Measurements from ENCODE around the gene CD160.

CD160 gene

GRCh38 chr1:145729196-145729595 is 9.9 kb downstream of the CD160 start:
- no peaks in the 10 kb centered on the region for H3K36me3 ChIP-seq
- no peak for TF ChIP-seq CTCF (IDR thresholded peaks at IDR 0.05; ENCODE audit: low read depth, low read length)
- no peak overlapping the region for H3K4me3 ChIP-seq (ENCODE audit: low read depth, low read length)
- no peaks in the 10 kb centered on the region for H3K27me3 ChIP-seq (ENCODE audit: insufficient read depth, low read depth, severe bottlenecking)
- H3K27ac ChIP-seq, result no peak overlapping the region
- no peaks in the 10 kb centered on the region for H3K9me3 ChIP-seq (ENCODE audit: severe bottlenecking)
- peak; percentile 90 for DNase-seq

- Histone ChIP-seq H3K4me3 (ENCODE audit: low read depth, low read length) (no peak overlapping the region), H3K36me3 (no peaks in the 10 kb centered on the region), H3K27ac (no peak overlapping the region), H3K27me3 (ENCODE audit: insufficient read depth, low read depth, severe bottlenecking) (no peaks in the 10 kb centered on the region), H3K9me3 (ENCODE audit: severe bottlenecking) (no peaks in the 10 kb centered on the region)
- TF ChIP-seq CTCF (IDR thresholded peaks at IDR 0.05; ENCODE audit: low read depth, low read length), result no peak
- no peak for DNase-seq
Observed at GRCh38 chr1:145729666-145730436, 10.6 kb downstream of the CD160 start.

GRCh38 chr1:145730467-145730866 is 11.2 kb downstream of the CD160 start:
- no peak for TF ChIP-seq CTCF (IDR thresholded peaks at IDR 0.05; ENCODE audit: low read depth, low read length)
- H3K27me3 ChIP-seq (ENCODE audit: insufficient read depth, low read depth, severe bottlenecking), result no peaks in the 10 kb centered on the region

GRCh38 chr1:145730900-145731299 is 11.6 kb downstream of the CD160 start:
- TF ChIP-seq CTCF (IDR thresholded peaks at IDR 0.05; ENCODE audit: low read depth, low read length), result no peak
- no peaks in the 10 kb centered on the region for H3K27me3 ChIP-seq (ENCODE audit: insufficient read depth, low read depth, severe bottlenecking)
- H3K27ac ChIP-seq, result no peak overlapping the region
- H3K36me3 ChIP-seq, result no peaks in the 10 kb centered on the region
- DNase-seq, result no peak
- H3K4me3 ChIP-seq (ENCODE audit: low read depth, low read length), result no peak overlapping the region
- H3K9me3 ChIP-seq (ENCODE audit: severe bottlenecking), result no peaks in the 10 kb centered on the region

More at GRCh38 chr1:145730467-145730866, 11.2 kb downstream of the CD160 start:
- Histone ChIP-seq H3K27ac (no peak overlapping the region), H3K9me3 (ENCODE audit: severe bottlenecking) (no peaks in the 10 kb centered on the region), H3K4me3 (ENCODE audit: low read depth, low read length) (no peak overlapping the region), H3K36me3 (no peaks in the 10 kb centered on the region)
- no peak for DNase-seq

GRCh38 chr1:145736191-145736590 is 16.9 kb downstream of the CD160 start:
- Histone ChIP-seq H3K27ac (no peak overlapping the region), H3K9me3 (ENCODE audit: severe bottlenecking) (no peaks in the 10 kb centered on the region), H3K27me3 (ENCODE audit: insufficient read depth, low read depth, severe bottlenecking) (no peaks in the 10 kb centered on the region), H3K4me3 (ENCODE audit: low read depth, low read length) (no peak overlapping the region), H3K36me3 (peaks cover 3% of the 10 kb centered on the region)
- DNase-seq, result no peak
- no peak for TF ChIP-seq CTCF (IDR thresholded peaks at IDR 0.05; ENCODE audit: low read depth, low read length)

GRCh38 chr1:145740269-145740668 is 21.0 kb downstream of the CD160 start:
- Histone ChIP-seq H3K36me3 (peaks cover 39% of the 10 kb centered on the region), H3K27me3 (ENCODE audit: insufficient read depth, low read depth, severe bottlenecking) (no peaks in the 10 kb centered on the region), H3K9me3 (ENCODE audit: severe bottlenecking) (no peaks in the 10 kb centered on the region), H3K4me3 (ENCODE audit: low read depth, low read length) (no peak overlapping the region), H3K27ac (no peak overlapping the region)
- no peak for TF ChIP-seq CTCF (IDR thresholded peaks at IDR 0.05; ENCODE audit: low read depth, low read length)
- DNase-seq, result no peak

Data from WERI-Rb-1 (cell line).